Astrocyte (in vitro differentiated cells and primary cell): ENCODE data around the gene CDS2. TPM values are rescaled to one million over a fixed set of nuclear protein-coding genes. Genes with fewer than 3 reads are reported as not detected.
A peak's percentile ranks its signal among the peaks of the same experiment; 100 is the strongest.

Source experiments
- DNase-seq: peaks from one replicate; pipeline ENCODE4 v3.0.0-alpha.2; 2010; ENCODE audit warnings: low read depth
- FAIRE-seq: peaks from 2 replicates; lab custom pipeline; 2011; peaks lifted over from hg19 to GRCh38; lab: Jason Lieb, UNC
- H2AFZ ChIP-seq: 2 replicates; pipeline ENCODE4 v1.6.0; 2012; ENCODE audit warnings: low read depth, low read length, inconsistent platforms
- H3K27ac ChIP-seq: 2 replicates; pipeline ENCODE4 v1.5.1; 2011; ENCODE audit warnings: low read depth, low read length, inconsistent platforms
- H3K27me3 ChIP-seq: 2 replicates; pipeline ENCODE4 v1.6.0; 2011; ENCODE audit warnings: low read length, inconsistent platforms; ENCODE audit not compliant: insufficient read depth
- H3K36me3 ChIP-seq: 2 replicates; pipeline ENCODE4 v1.5.1; 2011; ENCODE audit warnings: low read length, inconsistent platforms; ENCODE audit not compliant: insufficient read depth
- H3K4me1 ChIP-seq: 2 replicates; pipeline ENCODE4 v1.5.1; 2011; ENCODE audit warnings: low read length, inconsistent platforms; ENCODE audit not compliant: insufficient read depth
- H3K4me2 ChIP-seq: 2 replicates; pipeline ENCODE4 v1.6.0; 2012; ENCODE audit warnings: low read length, inconsistent platforms
- H3K4me3 ChIP-seq: 2 replicates; pipeline ENCODE4 v1.5.1; 2011; ENCODE audit warnings: low read depth, mild to moderate bottlenecking, low read length, inconsistent platforms; ENCODE audit not compliant: insufficient read depth
- H3K79me2 ChIP-seq: 2 replicates; pipeline ENCODE4 v1.6.0; 2012; ENCODE audit warnings: mild to moderate bottlenecking, low read length, inconsistent platforms; ENCODE audit not compliant: insufficient read depth
- H3K9ac ChIP-seq: 2 replicates; pipeline ENCODE4 v1.6.0; 2012; ENCODE audit warnings: mild to moderate bottlenecking, low read length, inconsistent platforms
- H3K9me3 ChIP-seq: 2 replicates; pipeline ENCODE4 v1.5.1; 2012; ENCODE audit warnings: low read depth, mild to moderate bottlenecking, low read length, inconsistent platforms; ENCODE audit not compliant: insufficient read depth
- H4K20me1 ChIP-seq: 2 replicates; pipeline ENCODE4 v1.6.0; 2012; ENCODE audit warnings: low read length, inconsistent platforms; ENCODE audit not compliant: insufficient read depth
- H3K27ac Mint-ChIP-seq: one replicate; pipeline ENCODE4 v1.8.0; 2021; ENCODE audit warnings: mild to moderate bottlenecking, mixed read lengths; ENCODE audit not compliant: unreplicated experiment
- H3K27me3 Mint-ChIP-seq: one replicate; pipeline ENCODE4 v1.8.0; 2021; ENCODE audit warnings: low read depth, mixed read lengths; ENCODE audit not compliant: unreplicated experiment
- H3K36me3 Mint-ChIP-seq: one replicate; pipeline ENCODE4 v1.8.0; 2021; ENCODE audit warnings: low read depth, mixed read lengths; ENCODE audit not compliant: unreplicated experiment
- H3K4me1 Mint-ChIP-seq: one replicate; pipeline ENCODE4 v1.8.0; 2021; ENCODE audit warnings: low read depth, mixed read lengths; ENCODE audit not compliant: unreplicated experiment
- H3K4me3 Mint-ChIP-seq: one replicate; pipeline ENCODE4 v1.8.0; 2021; ENCODE audit warnings: mild to moderate bottlenecking, moderate library complexity, mixed read lengths; ENCODE audit not compliant: unreplicated experiment
- H3K9me3 Mint-ChIP-seq: one replicate; pipeline ENCODE4 v1.8.0; 2021; ENCODE audit warnings: mild to moderate bottlenecking, mixed read lengths; ENCODE audit not compliant: unreplicated experiment
- CTCF ChIP-seq: IDR thresholded peaks from 2 replicates; pipeline ENCODE4 v1.5.1; 2011; ENCODE audit warnings: low read depth, mild to moderate bottlenecking, inconsistent platforms, low read length, moderate library complexity; ENCODE audit not compliant: insufficient read depth
- EZH2 ChIP-seq: IDR thresholded peaks from 2 replicates; pipeline ENCODE4 v1.6.1; 2012; ENCODE audit warnings: mild to moderate bottlenecking, low read length, inconsistent platforms; ENCODE audit not compliant: insufficient read depth
- total RNA-seq: library from RNA; stranded (reverse); gene quantifications from 2 replicates; pipeline ENCODE4 v1.2.1, GENCODE V29; 2021

Gene CDS2
- total RNA-seq, 1 donor from 2014 or later: 53.9 TPM

GRCh38 chr20:5214826-5215225 is 88.0 kb downstream of the CDS2 start:
- H3K27me3 ChIP-seq: no peaks in the 10 kb centered on the region
- H2AFZ ChIP-seq: no peak overlapping the region
- H3K27ac Mint-ChIP-seq: no peak overlapping the region
- peaks cover 2% of the 10 kb centered on the region for H3K9me3 Mint-ChIP-seq
- DNase-seq (no peak), FAIRE-seq (no peak)
- TF ChIP-seq CTCF (no peak), EZH2 (no peak)
- no peaks in the 10 kb centered on the region for H3K27me3 Mint-ChIP-seq
- peaks cover 9% of the 10 kb centered on the region for H3K36me3 Mint-ChIP-seq
- no peaks in the 10 kb centered on the region for H3K79me2 ChIP-seq
- H3K4me3 Mint-ChIP-seq: no peak overlapping the region
- peaks cover 3% of the 10 kb centered on the region for H4K20me1 ChIP-seq
- no peaks in the 10 kb centered on the region for H3K9me3 ChIP-seq
- H3K4me1 ChIP-seq: no peaks in the 10 kb centered on the region
- no peak overlapping the region for H3K27ac ChIP-seq
- no peak overlapping the region for H3K9ac ChIP-seq
- H3K4me1 Mint-ChIP-seq: peaks cover 7% of the 10 kb centered on the region
- no peak overlapping the region for H3K4me2 ChIP-seq
- H3K4me3 ChIP-seq: no peak overlapping the region
- H3K36me3 ChIP-seq: no peaks in the 10 kb centered on the region

GRCh38 chr20:5215672-5216304 is 89.0 kb downstream of the CDS2 start:
- peak; percentile 60 for FAIRE-seq
- H3K27me3 Mint-ChIP-seq: no peaks in the 10 kb centered on the region

More at GRCh38 chr20:5215672-5216304, 89.0 kb downstream of the CDS2 start:
- no peaks in the 10 kb centered on the region for H3K79me2 ChIP-seq
- no peak overlapping the region for H2AFZ ChIP-seq
- no peak overlapping the region for H3K27ac ChIP-seq
- H3K9ac ChIP-seq: no peak overlapping the region
- no peaks in the 10 kb centered on the region for H3K9me3 ChIP-seq
- no peaks in the 10 kb centered on the region for H3K4me1 ChIP-seq
- H3K4me2 ChIP-seq: peak overlapping the region; percentile 29
- TF ChIP-seq CTCF: no peak
- TF ChIP-seq EZH2: no peak
- H3K36me3 Mint-ChIP-seq: peaks cover 8% of the 10 kb centered on the region
- peak; percentile 77 for DNase-seq
- peaks cover 7% of the 10 kb centered on the region for H3K4me1 Mint-ChIP-seq
- no peak overlapping the region for H3K4me3 Mint-ChIP-seq
- peaks cover 3% of the 10 kb centered on the region for H4K20me1 ChIP-seq
- no peaks in the 10 kb centered on the region for H3K27me3 ChIP-seq
- H3K4me3 ChIP-seq: no peak overlapping the region
- H3K36me3 ChIP-seq: no peaks in the 10 kb centered on the region
- no peak overlapping the region for H3K27ac Mint-ChIP-seq
- peaks cover 2% of the 10 kb centered on the region for H3K9me3 Mint-ChIP-seq
